ENCODE measurements around the gene HS3ST5.

Gene HS3ST5

GRCh38 chr6:114176726-114177125 is 166.1 kb downstream of the HS3ST5 start:
- no peak for TF ChIP-seq CTCF (IDR thresholded peaks at IDR 0.05; ENCODE audit: control insufficient read depth, insufficient read depth, low read depth, low read length, missing control alignments)
- DNase-seq (ENCODE audit: low read depth): no peak

GRCh38 chr6:114172576-114173260 is 170.1 kb downstream of the HS3ST5 start:
- no peak for DNase-seq (ENCODE audit: low read depth)
- no peak overlapping the region for H3K4me3 ChIP-seq (ENCODE audit: control insufficient read depth, low read depth, low read length)
- no peak for TF ChIP-seq CTCF (IDR thresholded peaks at IDR 0.05; ENCODE audit: control insufficient read depth, insufficient read depth, low read depth, low read length, missing control alignments)

More at GRCh38 chr6:114176726-114177125, 166.1 kb downstream of the HS3ST5 start:
- no peak overlapping the region for H3K4me3 ChIP-seq (ENCODE audit: control insufficient read depth, low read depth, low read length)

GRCh38 chr6:114171473-114171872 is 171.3 kb downstream of the HS3ST5 start:
- no peak overlapping the region for H3K4me3 ChIP-seq (ENCODE audit: control insufficient read depth, low read depth, low read length)
- DNase-seq (ENCODE audit: low read depth): no peak
- no peak for TF ChIP-seq CTCF (IDR thresholded peaks at IDR 0.05; ENCODE audit: control insufficient read depth, insufficient read depth, low read depth, low read length, missing control alignments)

DNA sequence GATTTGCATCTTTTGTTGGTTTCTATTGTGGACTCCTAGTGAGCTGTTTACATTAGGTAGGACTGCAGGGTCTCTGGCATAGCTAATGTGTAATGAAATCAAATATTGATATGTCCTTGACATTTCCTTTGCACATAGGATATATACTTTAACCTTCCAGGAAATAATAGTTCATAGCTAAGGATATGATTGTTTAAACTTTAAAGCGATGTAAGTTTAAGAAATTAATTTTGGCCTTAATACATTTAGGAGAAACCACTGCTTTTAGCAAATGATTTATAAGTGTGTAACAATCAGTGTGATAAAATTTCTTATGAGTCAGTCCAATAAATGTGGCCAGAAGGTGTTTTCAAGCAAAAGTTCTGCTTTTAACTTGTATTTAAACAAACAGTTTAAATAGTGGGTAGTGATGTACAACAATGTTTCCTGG is 171.8 kb downstream of the HS3ST5 start:
- TF ChIP-seq CTCF (IDR thresholded peaks at IDR 0.05; ENCODE audit: control insufficient read depth, insufficient read depth, low read depth, low read length, missing control alignments): no peak
- no peak overlapping the region for H3K4me3 ChIP-seq (ENCODE audit: control insufficient read depth, low read depth, low read length)

DNA sequence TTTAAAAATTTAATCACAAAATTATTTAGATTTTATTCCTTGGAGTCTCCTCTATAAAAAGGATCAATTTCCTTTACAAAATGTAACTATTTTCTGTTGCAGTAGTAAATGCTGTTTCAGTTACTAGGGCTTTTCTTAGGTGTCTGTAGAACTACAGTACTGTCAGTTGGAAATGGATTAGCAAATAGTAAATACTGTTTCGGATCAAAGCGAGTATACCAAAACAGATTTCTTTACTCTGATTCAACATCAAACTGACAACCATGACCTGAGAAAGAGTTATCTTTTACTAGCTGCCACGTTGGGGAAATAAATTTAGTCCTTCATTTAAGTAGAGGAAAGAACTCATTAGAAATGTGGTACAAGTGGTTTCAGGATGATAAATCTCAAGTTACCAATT is 172.5 kb downstream of the HS3ST5 start:
- TF ChIP-seq CTCF (IDR thresholded peaks at IDR 0.05; ENCODE audit: control insufficient read depth, insufficient read depth, low read depth, low read length, missing control alignments): no peak
- no peak overlapping the region for H3K4me3 ChIP-seq (ENCODE audit: control insufficient read depth, low read depth, low read length)
- DNase-seq (ENCODE audit: low read depth): no peak

More for the DNA sequence above, 171.8 kb downstream of the HS3ST5 start:
- DNase-seq (ENCODE audit: low read depth): no peak

- no peak for TF ChIP-seq CTCF (IDR thresholded peaks at IDR 0.05; ENCODE audit: control insufficient read depth, insufficient read depth, low read depth, low read length, missing control alignments)
- H3K4me3 ChIP-seq (ENCODE audit: control insufficient read depth, low read depth, low read length): no peak overlapping the region
- no peak for DNase-seq (ENCODE audit: low read depth)
Measured at GRCh38 chr6:114169763-114170162, 173.1 kb downstream of the HS3ST5 start.

Measured in AG09309 (cell line).